Measurements from ENCODE around the gene AMER2. TPM values are rescaled to one million over a fixed set of nuclear protein-coding genes. Genes with fewer than 3 reads are reported as not detected.

AMER2 gene
- polyA plus RNA-seq, 3 donors: not detected

DNA sequence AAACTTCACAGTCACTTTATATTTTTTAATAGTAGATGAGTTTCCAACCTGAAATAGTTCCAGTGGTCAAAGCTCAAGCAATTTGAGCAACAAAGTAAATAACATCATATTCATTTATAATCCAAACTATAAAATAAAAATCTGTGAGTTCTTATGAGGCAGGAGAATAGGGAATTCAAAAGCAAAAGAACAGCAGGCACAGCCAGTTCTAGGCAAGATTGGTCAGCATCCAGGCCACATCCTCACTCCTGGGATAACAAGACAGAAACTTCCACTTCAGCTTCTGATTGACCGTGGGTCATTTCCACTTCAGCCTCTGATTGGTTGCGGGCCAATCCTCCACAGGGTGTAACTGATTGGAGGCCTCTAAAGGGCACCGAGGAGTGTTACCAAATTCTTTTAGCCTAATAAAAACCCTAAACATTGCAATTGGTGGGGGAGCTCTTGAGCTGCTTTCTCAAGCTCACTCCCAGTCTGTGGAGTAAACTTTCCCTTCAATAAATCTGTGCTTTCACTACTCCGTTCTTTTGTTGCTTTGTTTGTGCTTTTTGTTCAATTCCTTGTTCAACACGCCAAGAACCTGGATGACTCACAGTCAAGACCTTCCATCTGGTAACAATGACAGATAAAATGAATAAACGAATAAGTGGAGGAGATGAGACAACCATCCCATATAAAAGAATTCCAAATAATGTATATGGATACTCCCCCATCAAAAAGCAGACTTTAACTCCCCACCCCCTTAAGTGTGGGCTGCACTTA lies 42.6 kb upstream of the AMER2 start:
- Mint-ChIP-seq H3K27me3 (ENCODE audit: low read depth in 3 of 3) (peaks cover 24 to 29% (median 24%) of the 10 kb centered on the region in 3 donors), H3K4me3 (no peak overlapping the region), H3K36me3 (no peaks in the 10 kb centered on the region), H3K9me3 (no peaks in the 10 kb centered on the region), H3K4me1 (peaks cover 21% of the 10 kb centered on the region), H3K27ac (no peak overlapping the region)
- H3K36me3 ChIP-seq (replicated peaks in 1 of 2; ENCODE audit: control insufficient read depth in 1 of 2, insufficient read depth in 2 of 2, low read length in 2 of 2): no peaks in the 10 kb centered on the region
- no peak overlapping the region for H2AFZ ChIP-seq (ENCODE audit: insufficient read depth, low read depth, low read length, poor library complexity, severe bottlenecking)
- no peak overlapping the region for H3K4me2 ChIP-seq (replicated peaks; ENCODE audit: extremely low read depth, low read length, poor library complexity, severe bottlenecking)
- H3K9ac ChIP-seq (ENCODE audit: insufficient read depth, low read length, poor library complexity, severe bottlenecking): no peak overlapping the region
- no peak overlapping the region for H3K27ac ChIP-seq (ENCODE audit: low read depth in 1 of 2, low read length in 2 of 2)
- no peaks in the 10 kb centered on the region for H4K20me1 ChIP-seq (ENCODE audit: insufficient read depth, low read length)
- H3K4me1 ChIP-seq (ENCODE audit: control insufficient read depth in 1 of 2, insufficient read depth in 2 of 2, low read length in 2 of 2): peaks cover 18 to 21% of the 10 kb centered on the region in 2 donors
- no peaks in the 10 kb centered on the region for H3K79me2 ChIP-seq (ENCODE audit: insufficient read depth, low read length)
- H3K9me3 ChIP-seq (replicated peaks in 1 of 2; ENCODE audit: control insufficient read depth in 1 of 2, insufficient read depth in 1 of 2, low read length in 2 of 2): no peaks in the 10 kb centered on the region
- intact Hi-C loops (cut with micrococcal nuclease): no loop called here
- TF ChIP-seq, protein P1, sequence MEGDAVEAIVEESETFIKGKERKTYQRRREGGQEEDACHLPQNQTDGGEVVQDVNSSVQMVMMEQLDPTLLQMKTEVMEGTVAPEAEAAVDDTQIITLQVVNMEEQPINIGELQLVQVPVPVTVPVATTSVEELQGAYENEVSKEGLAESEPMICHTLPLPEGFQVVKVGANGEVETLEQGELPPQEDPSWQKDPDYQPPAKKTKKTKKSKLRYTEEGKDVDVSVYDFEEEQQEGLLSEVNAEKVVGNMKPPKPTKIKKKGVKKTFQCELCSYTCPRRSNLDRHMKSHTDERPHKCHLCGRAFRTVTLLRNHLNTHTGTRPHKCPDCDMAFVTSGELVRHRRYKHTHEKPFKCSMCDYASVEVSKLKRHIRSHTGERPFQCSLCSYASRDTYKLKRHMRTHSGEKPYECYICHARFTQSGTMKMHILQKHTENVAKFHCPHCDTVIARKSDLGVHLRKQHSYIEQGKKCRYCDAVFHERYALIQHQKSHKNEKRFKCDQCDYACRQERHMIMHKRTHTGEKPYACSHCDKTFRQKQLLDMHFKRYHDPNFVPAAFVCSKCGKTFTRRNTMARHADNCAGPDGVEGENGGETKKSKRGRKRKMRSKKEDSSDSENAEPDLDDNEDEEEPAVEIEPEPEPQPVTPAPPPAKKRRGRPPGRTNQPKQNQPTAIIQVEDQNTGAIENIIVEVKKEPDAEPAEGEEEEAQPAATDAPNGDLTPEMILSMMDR (IDR thresholded peaks at IDR 0.05): no peak
- H3K4me3 ChIP-seq (replicated peaks in 1 of 3; ENCODE audit: low read depth in 2 of 3, low read length in 3 of 3): no peak overlapping the region
- no peak for DNase-seq
- 80% methylated on average over 1 of the region's 6 CpGs for WGBS (ENCODE audit: insufficient coverage)
- H3K27me3 ChIP-seq (ENCODE audit: control insufficient read depth in 2 of 2, insufficient read depth in 2 of 2, low read length in 2 of 2): peaks cover 0 to 2% of the 10 kb centered on the region in 2 donors

GRCh38 chr13:25213715-25214114 lies 41.6 kb upstream of the AMER2 start:
- 100% methylated on average over 2 of the region's 2 CpGs for WGBS (ENCODE audit: insufficient coverage)
- peaks cover 24 to 32% (median 24%) of the 10 kb centered on the region in 3 donors for H3K27me3 Mint-ChIP-seq (ENCODE audit: low read depth in 3 of 3)

More at GRCh38 chr13:25213715-25214114, 41.6 kb upstream of the AMER2 start:
- Histone ChIP-seq H4K20me1 (ENCODE audit: insufficient read depth, low read length) (no peaks in the 10 kb centered on the region), H3K9ac (ENCODE audit: insufficient read depth, low read length, poor library complexity, severe bottlenecking) (no peak overlapping the region), H3K36me3 (replicated peaks in 1 of 2; ENCODE audit: control insufficient read depth in 1 of 2, insufficient read depth in 2 of 2, low read length in 2 of 2) (no peaks in the 10 kb centered on the region), H3K4me3 (replicated peaks in 1 of 3; ENCODE audit: low read depth in 2 of 3, low read length in 3 of 3) (no peak overlapping the region), H2AFZ (ENCODE audit: insufficient read depth, low read depth, low read length, poor library complexity, severe bottlenecking) (no peak overlapping the region), H3K9me3 (replicated peaks in 1 of 2; ENCODE audit: control insufficient read depth in 1 of 2, insufficient read depth in 1 of 2, low read length in 2 of 2) (no peaks in the 10 kb centered on the region), H3K4me1 (ENCODE audit: control insufficient read depth in 1 of 2, insufficient read depth in 2 of 2, low read length in 2 of 2) (peaks cover 9 to 12% of the 10 kb centered on the region in 2 donors), H3K79me2 (ENCODE audit: insufficient read depth, low read length) (no peaks in the 10 kb centered on the region), H3K4me2 (replicated peaks; ENCODE audit: extremely low read depth, low read length, poor library complexity, severe bottlenecking) (no peak overlapping the region), H3K27me3 (ENCODE audit: control insufficient read depth in 2 of 2, insufficient read depth in 2 of 2, low read length in 2 of 2) (peaks cover 0 to 2% of the 10 kb centered on the region in 2 donors), H3K27ac (ENCODE audit: low read depth in 1 of 2, low read length in 2 of 2) (no peak overlapping the region)
- H3K4me1 Mint-ChIP-seq: peaks cover 12% of the 10 kb centered on the region
- intact Hi-C loops (cut with micrococcal nuclease): no loop called here
- no peak for DNase-seq
- TF ChIP-seq, protein P1 (IDR thresholded peaks at IDR 0.05): no peak
- no peak overlapping the region for H3K27ac Mint-ChIP-seq
- no peak overlapping the region for H3K4me3 Mint-ChIP-seq
- no peaks in the 10 kb centered on the region for H3K36me3 Mint-ChIP-seq
- H3K9me3 Mint-ChIP-seq: no peaks in the 10 kb centered on the region

Data from CD14-positive monocyte (primary cell).